ENCODE results near the gene DRG2. TPM values are rescaled to one million over a fixed set of nuclear protein-coding genes. Genes with fewer than 3 reads are reported as not detected.

Gene DRG2
- total and polyA plus RNA-seq, 10 of the 15 experiments (the other 5 are each of a cell fraction or from before 2014, with no cell fraction given): 9.1 to 64.8 (median 45.7) TPM

- ATAC-seq (no peak), DNase-seq (ENCODE audit: low read depth, low spot score) (no peak), FAIRE-seq (no peak)
- H4K20me1 ChIP-seq (ENCODE audit: control insufficient read depth, insufficient read depth): no peaks in the 10 kb centered on the region
- H3K27ac ChIP-seq (ENCODE audit: control insufficient read depth, insufficient read depth): no peak overlapping the region
- H3K4me1 ChIP-seq (ENCODE audit: control insufficient read depth, insufficient read depth, low read length): no peaks in the 10 kb centered on the region
- SMC1A ChIA-PET (ENCODE audit: uncharacterized antibody, unreplicated experiment): no interaction called here
- CTCF ChIA-PET: no interaction called here
- H3K27me3 ChIP-seq (replicated peaks in 1 of 2; ENCODE audit: control insufficient read depth in 2 of 2, insufficient read depth in 2 of 2, low read length in 1 of 2): no peaks in the 10 kb centered on the region
- TF ChIP-seq BCLAF1 (IDR thresholded peaks at IDR 0.05) (no peak), RAD21 (IDR thresholded peaks at IDR 0.05; ENCODE audit: insufficient read depth, low read depth, low read length) (no peak), MLLT1 (IDR thresholded peaks at IDR 0.05) (no peak), ZBTB4 (CRISPR knock-in tag; IDR thresholded peaks at IDR 0.05) (no peak), USF2 (IDR thresholded peaks at IDR 0.05; ENCODE audit: borderline replicate concordance, low read depth, low read length) (no peak), BMI1 (IDR thresholded peaks at IDR 0.05; ENCODE audit: borderline replicate concordance) (no peak), SP1 (IDR thresholded peaks at IDR 0.05; ENCODE audit: low read depth, low read length) (no peak), TCF3 (IDR thresholded peaks at IDR 0.05; ENCODE audit: borderline replicate concordance, insufficient read depth, low read depth, low read length) (no peak), BCL3 (IDR thresholded peaks at IDR 0.05; ENCODE audit: borderline replicate concordance, insufficient read depth, low read depth, low read length, poor library complexity, severe bottlenecking) (no peak), HSF1 (IDR thresholded peaks at IDR 0.05; ENCODE audit: low read depth, low read length) (no peak), RFX5 (IDR thresholded peaks at IDR 0.05; ENCODE audit: low read depth, low read length) (no peak)
- no peaks in the 10 kb centered on the region for H3K79me2 ChIP-seq (ENCODE audit: control insufficient read depth, insufficient read depth, low read length)
- no peak overlapping the region for H2AFZ ChIP-seq (ENCODE audit: control insufficient read depth, low read depth, low read length)
- no peak overlapping the region for H3K4me3 ChIP-seq
- no peak overlapping the region for H3K4me2 ChIP-seq (ENCODE audit: control insufficient read depth, insufficient read depth)
- intact Hi-C loops (cut with micrococcal nuclease; ENCODE audit: unreplicated experiment) (no loop called here), in situ Hi-C loops (cut with MboI) (no loop called here)
- RAD21 ChIA-PET (ENCODE audit: unreplicated experiment): no interaction called here
- H3K36me3 ChIP-seq (ENCODE audit: control insufficient read depth in 2 of 2, insufficient read depth in 2 of 2, low read length in 1 of 2): peaks cover 0 to 1% of the 10 kb centered on the region in 2 experiments; a peak in 3 of 4 replicates
- no peaks in the 10 kb centered on the region for H3K9me3 ChIP-seq (replicated peaks; ENCODE audit: control insufficient read depth, insufficient read depth, low read length)
- no peak overlapping the region for H3K9ac ChIP-seq (ENCODE audit: control insufficient read depth, insufficient read depth, low read length)
- BruUV-seq (replicated peaks): no TSS peak
- WGBS (ENCODE audit: insufficient coverage, insufficient replicate concordance, low lambda C conversion rate, missing lambda C conversion rate): 60% methylated on average over 14 of the region's 14 CpGs
- POLR2A ChIA-PET: no interaction called here
These were observed 19.5 kb downstream of the DRG2 start for GRCh38 chr17:18107061-18107790.
